CD4-positive, alpha-beta T cell treated with Interleukin-6 for 4 hours (primary cell): ENCODE measurements around the gene EVI5.

Experiments used
- DNase-seq: peaks from one replicate; pipeline ENCODE4 v3.0.0-alpha.2; 2020; ENCODE audit warnings: mixed read lengths

The EVI5 gene

GRCh38 chr1:92784639-92785500 lies at the start of gene EVI5:
Gene EVI5, minus strand, starts transcription at chr1:92785108. Its CDS starts 48,562 bp downstream, at chr1:92736546.
- DNase-seq: peak; percentile 62

GRCh38 chr1:92834617-92835016 lies 49.7 kb upstream of the EVI5 start:
- DNase-seq: no peak

GRCh38 chr1:92833840-92834239 lies 48.9 kb upstream of the EVI5 start:
- DNase-seq: no peak

- no peak for DNase-seq
Measured at GRCh38 chr1:92832537-92833114, 47.7 kb upstream of the EVI5 start.

GRCh38 chr1:92831762-92832536 lies 47.0 kb upstream of the EVI5 start, which contains the start of gene RPL5:
Gene RPL5, plus strand, starts transcription at chr1:92832040. Its CDS starts 75 bp downstream, at chr1:92832115.
- DNase-seq: peak; percentile 97

- DNase-seq: no peak
Measured at GRCh38 chr1:92831368-92831761, 46.5 kb upstream of the EVI5 start.

- DNase-seq: no peak
Measured at GRCh38 chr1:92826792-92827191, 41.9 kb upstream of the EVI5 start.

- DNase-seq: no peak
Measured at GRCh38 chr1:92822879-92823278, 38.0 kb upstream of the EVI5 start.

- no peak for DNase-seq
Measured at GRCh38 chr1:92820551-92820950, 35.6 kb upstream of the EVI5 start.

GRCh38 chr1:92820024-92820423 lies 35.1 kb upstream of the EVI5 start:
- DNase-seq: no peak

GRCh38 chr1:92817986-92818764 lies 33.3 kb upstream of the EVI5 start:
- peak; percentile 18 for DNase-seq

GRCh38 chr1:92817137-92817697 lies 32.3 kb upstream of the EVI5 start:
- DNase-seq: no peak

- DNase-seq: no peak
Measured at GRCh38 chr1:92816732-92817131, 31.8 kb upstream of the EVI5 start.

- DNase-seq: no peak
Measured at GRCh38 chr1:92808381-92808780, 23.5 kb upstream of the EVI5 start.

GRCh38 chr1:92805216-92805615 lies 20.3 kb upstream of the EVI5 start:
- no peak for DNase-seq

GRCh38 chr1:92804721-92805201 lies 19.9 kb upstream of the EVI5 start:
- no peak for DNase-seq

- no peak for DNase-seq
Measured at GRCh38 chr1:92803140-92803887, 18.4 kb upstream of the EVI5 start.

GRCh38 chr1:92797961-92798360 lies 13.1 kb upstream of the EVI5 start:
- no peak for DNase-seq

GRCh38 chr1:92797297-92797696 lies 12.4 kb upstream of the EVI5 start:
- DNase-seq: no peak

- no peak for DNase-seq
Measured at GRCh38 chr1:92795166-92795565, 10.3 kb upstream of the EVI5 start.

GRCh38 chr1:92792340-92792782 lies 7.5 kb upstream of the EVI5 start:
- DNase-seq: no peak
